GM18502 (cell line): ENCODE measurements around the gene SLC17A5.

Experiments
- ATAC-seq: cut with Tn5 transposase; IDR thresholded peaks from one replicate; pipeline ENCODE4 v1.9.1; 2021; ENCODE audit warnings: mild to moderate bottlenecking; ENCODE audit not compliant: unreplicated experiment, poor library complexity

The SLC17A5 gene

DNA sequence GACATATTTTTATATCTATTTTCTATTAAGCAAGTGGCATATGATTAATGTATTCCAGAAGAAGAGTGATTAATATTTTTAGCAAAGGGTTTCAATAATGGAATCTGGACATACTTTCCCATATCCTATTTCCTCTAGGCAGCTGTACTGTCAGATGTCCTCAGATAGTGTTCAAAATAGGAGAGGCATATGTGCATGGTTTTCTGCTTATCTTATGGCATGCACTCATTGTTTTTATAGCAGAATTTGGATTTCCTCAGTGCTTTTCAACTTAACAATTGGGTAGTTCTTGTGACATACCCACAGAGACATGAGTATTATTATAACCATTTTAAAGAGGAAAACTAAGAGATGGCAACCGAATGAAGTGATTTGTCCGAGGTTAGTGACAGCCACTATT lies 12.6 kb upstream of the SLC17A5 start:
- no peak for ATAC-seq

DNA sequence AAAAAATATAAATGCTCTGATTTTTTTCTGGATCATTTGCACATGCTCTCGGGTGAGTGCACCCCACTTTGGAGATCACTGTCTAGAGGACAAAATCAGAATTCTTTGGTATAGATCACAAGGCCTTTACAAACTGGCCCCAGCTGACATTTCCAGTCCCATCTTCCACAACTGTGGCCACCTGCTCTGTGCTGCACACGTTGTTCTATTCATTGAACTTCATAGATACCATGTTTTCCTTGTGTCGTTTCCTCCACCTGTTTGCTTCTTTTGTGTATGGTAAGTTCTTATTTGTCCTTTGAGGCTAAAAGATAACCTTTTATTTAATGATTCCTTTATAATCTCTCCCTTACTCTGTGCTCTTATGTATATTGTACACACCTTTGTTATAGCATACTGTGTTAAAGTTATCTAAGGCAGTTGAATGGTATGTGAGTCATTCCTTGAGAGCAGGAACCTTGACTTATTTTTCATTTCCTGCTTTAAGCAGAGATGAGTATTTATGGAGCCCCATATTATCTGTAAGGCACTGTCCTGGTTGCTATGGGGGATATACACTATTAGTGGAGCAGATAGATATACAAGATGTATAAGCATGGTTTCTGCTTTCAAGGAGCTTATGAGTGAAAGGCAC lies 12.0 kb upstream of the SLC17A5 start:
- ATAC-seq: peak; percentile 92

DNA sequence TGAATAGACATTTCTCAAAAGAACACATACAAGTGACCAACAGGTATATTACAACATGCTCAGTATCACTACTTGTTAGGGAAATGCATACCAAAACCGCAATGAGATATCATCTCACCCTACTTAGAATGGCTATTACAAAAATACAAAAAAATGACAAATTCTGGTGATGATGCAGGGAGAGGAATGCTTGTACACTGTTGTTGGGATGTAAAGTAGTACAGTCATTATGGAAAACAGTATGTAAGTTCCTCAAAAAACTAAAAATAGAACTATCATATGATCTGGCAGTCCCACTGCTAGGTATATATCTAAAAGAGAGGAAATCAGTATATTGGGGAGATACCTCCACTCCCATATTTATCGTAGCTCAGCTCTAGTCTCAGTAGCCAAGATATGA lies 10.9 kb upstream of the SLC17A5 start:
- ATAC-seq: no peak

DNA sequence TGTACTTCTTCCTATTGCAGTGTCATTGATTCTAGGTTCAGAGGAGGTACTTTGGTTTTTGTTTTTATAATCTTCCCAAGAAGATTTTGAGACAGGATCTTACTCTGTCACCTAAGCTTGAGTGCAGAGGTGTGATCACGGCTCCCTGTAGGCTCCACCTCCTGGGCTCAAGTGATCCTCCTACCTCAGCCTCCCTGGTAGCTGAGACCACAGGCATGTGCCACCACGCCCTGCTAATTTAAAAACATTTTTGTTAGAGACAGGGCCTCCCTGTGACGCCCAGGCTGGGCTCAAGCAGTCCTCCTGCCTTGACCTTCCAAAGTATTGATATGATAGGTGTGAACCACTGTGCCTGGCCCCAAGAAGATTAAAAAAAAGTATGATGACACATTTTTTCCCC lies 3.4 kb upstream of the SLC17A5 start:
- no peak for ATAC-seq

DNA sequence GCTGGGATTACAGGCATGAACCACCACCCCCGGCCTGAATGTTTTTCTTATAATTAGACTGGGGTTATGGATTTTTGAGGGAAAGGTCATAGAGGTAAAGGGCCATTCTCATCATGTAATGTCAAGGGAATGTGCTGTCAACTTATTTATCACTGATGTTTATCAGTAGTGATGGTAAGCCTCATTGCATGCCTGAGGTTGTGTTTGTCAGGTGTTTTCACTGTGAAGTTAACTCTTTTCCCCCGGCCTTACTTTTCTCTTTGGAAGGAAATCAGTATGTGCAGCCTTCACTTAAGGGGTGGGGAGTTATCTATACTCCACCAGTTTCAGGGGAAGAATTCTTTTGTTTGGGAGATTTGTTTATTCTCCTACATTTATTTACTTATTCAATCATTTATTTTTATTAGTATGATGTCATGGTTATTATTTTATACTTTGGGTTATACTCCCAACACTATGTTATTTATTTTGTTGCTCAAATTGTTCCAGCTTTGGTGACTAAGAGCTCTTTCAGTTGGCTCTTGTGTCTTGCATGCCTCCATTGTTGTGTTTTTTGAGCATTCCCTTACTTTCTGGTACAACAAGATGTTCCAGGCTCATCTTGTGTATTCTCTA lies 2.8 kb upstream of the SLC17A5 start:
- ATAC-seq: no peak

- ATAC-seq: no peak
These were observed 1.6 kb upstream of the SLC17A5 start for GRCh38 chr6:73655341-73655917.

DNA sequence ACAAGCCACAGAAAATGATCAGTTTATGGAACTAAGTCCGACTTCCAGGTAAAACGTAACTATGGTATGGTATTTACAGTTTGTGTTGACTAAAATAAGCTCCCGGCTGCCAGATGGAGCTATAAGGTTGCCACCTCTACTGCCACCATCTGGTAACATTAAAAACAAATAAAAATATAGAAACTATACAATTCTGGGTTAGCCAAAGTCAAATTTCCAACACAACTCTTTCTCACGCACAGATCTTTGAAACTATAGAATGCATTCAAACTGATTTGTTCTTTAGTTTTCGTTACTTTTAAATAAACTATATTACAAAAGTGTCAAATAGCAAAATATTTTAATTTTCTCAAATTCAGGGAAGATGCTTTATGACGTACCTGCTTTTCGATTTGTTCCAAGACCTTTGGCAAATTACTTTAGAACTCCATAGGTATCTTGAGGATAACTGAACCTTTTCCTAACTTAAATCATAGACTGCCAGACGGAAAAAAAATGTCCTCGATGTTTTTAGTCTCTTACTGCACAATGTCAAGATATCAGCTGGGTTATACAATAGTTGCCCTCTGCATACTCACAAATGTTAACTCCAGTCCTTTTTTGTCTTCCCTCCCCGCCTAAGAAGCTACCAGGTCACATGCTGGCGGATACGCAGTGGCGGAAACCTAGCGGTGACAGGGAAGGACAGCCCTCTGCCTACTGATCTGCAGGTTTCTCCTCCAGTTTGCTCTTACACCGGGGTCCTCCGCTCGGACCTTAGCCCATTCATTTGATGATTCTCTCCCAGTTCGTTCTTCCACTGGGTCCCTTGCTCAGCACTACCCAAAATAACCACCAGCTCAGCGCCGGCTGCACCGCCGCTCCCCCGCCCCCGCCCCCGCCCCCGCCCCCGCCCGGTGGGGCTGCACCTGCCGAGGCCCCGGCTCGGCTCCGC lies 888 bp downstream of the SLC17A5 start:
- ATAC-seq: peak; percentile 41

DNA sequence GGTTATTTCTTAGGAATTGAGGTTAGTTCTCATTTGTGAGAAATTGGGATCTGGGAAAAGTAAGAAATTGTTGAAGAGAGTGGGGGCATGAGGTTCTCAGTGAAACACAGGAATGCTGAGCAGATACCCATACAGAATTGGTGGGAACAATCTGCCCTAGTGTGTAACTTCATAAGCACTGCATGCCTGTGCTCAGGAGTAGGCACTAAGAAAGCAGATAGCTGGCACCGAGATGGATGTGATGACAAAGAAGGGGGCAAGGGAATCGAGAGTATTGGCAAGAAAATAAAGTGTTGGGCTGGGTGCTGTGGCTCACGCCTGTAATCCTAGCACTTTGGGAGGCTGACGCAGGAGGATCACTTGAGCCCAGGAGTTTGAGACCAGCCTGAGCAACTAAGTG lies 4.0 kb downstream of the SLC17A5 start:
- ATAC-seq: no peak

GRCh38 chr6:73648166-73648565 lies 5.6 kb downstream of the SLC17A5 start:
- ATAC-seq: no peak

DNA sequence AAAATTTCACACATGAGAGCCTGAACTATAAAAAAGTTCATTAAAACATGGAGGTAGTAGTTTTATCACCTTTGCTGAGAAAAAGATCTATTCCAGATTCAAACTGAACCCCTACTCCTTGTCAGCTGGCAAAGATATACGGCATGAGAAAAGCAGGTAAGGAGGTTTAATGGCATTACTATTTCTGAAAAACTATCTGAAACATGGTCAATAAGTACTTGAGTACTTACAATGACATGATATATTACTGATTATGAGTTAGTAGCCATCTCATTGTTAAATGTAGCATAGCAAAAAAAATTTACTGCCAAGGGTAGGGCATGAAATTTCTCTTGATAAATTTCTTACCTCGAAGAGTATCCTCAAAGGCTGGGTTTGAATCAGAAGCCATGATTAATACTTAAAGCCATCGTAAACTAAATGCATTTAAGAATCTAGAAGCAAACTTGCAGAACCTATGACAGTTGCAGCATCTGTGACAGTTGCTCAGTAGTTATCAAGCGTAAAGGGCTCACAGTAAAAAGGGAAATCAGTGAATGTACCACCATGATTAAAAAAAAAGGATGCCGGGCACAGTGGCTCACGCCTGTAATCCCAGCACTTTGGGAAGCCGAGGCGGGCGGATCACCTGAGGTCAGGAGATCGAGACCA lies 8.7 kb downstream of the SLC17A5 start:
- ATAC-seq: no peak

DNA sequence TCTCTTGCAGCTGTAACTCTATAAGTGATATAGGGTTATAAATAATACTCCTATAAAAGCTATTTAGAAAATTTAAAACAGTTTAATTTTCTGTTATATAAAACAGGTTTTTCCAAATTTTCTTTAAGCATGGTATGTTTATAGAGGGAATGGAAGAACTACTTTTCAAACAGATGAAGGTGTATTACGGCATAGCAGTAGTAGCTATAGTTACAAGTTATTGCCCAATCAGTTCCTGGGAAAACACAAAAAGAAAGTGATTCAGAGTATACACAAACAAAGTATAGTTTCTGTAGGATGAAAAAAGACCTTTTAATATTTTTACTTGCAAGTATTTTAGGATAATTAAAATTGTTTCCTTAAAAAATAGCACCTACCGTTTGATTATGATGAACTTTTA lies 9.8 kb downstream of the SLC17A5 start:
- no peak for ATAC-seq

DNA sequence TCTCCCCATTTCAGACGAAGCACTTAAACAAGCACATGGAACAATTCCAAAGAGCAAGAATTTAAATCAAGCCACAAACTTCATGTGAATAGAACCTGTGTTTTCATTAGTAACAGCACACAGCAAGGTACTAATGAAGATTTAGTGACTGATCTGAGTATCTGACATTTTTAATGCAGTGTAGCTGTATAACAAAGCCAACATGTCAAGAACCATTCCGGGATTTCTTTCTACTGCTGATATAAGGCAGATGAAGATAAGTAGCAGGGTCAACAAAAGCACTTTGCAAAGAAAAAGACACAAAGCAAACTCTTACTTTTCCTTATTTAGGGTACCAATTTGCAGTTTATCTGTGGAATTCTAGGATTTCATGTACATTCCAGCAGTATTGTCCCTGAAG lies 11.3 kb downstream of the SLC17A5 start:
- no peak for ATAC-seq

- ATAC-seq: no peak
These were observed 13.5 kb downstream of the SLC17A5 start for GRCh38 chr6:73640179-73640750.

GRCh38 chr6:73639040-73639439 lies 14.8 kb downstream of the SLC17A5 start:
- no peak for ATAC-seq

DNA sequence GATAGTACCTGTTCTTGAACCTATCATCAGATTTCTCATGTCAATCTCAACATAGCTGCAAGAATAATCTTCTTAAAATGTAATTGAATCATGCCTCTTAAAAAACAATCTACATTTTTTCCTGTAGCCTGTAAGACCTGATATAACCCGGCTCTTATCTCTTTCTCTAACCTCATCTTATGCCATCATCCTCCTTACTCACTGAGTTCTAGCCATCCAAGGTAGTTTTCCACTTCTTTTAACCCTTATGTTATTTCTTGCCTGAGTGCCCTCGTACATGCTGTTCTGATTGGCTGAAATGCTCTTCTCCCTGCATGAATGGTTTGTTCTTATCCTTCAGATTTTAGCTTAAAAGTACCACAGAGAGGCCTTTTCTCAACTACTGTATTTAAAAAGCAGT lies 16.4 kb downstream of the SLC17A5 start:
- ATAC-seq: no peak

GRCh38 chr6:73636048-73636447 lies 17.7 kb downstream of the SLC17A5 start:
- no peak for ATAC-seq

- ATAC-seq: no peak
These were observed 21.4 kb downstream of the SLC17A5 start for GRCh38 chr6:73632346-73632745.

DNA sequence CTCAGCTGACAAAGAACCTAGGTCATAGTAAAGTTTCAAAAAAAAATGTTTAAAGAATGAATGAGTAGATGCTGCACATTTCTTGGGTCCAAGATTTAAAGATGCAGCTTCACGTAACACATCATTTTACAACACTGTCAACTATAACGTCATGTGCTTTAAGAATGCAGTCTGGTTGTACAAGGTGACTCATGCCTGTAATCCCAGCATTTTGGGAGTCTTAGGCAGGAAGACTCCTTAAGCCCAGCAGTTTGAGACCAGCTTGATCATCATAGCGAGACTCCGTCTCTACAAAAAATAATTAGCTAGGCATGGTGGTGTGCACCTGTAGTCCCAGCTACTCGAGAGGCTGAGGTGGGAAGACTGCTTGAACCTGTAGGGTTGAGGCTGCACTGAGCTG lies 21.9 kb downstream of the SLC17A5 start:
- ATAC-seq: no peak

DNA sequence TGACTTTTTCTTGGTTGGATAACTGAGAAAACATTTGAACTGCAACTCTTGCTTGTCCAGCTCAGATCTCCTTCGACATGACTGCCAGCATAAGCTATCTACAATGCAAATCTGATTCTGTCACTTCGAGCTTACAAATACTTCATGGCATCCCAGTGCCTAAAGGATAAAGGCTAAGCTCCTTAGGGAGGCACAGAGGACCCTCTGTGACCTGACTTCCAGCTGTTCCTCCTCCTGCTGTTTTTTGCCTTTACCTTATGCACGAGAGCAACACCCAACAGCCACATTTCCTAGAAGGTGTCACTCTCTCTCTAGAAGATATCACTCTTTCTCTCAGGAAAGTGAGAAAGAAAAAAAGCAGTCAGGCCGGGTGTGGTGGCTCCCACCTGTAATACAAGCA lies 23.4 kb downstream of the SLC17A5 start:
- no peak for ATAC-seq

GRCh38 chr6:73624896-73625295 lies 28.9 kb downstream of the SLC17A5 start:
- no peak for ATAC-seq
